ENCODE measurements around the gene SEC22A. TPM values are rescaled to one million over a fixed set of nuclear protein-coding genes. Genes with fewer than 3 reads are reported as not detected.

SEC22A gene
- total RNA-seq, 1 donor from 2014 or later: 29.7 TPM

DNA sequence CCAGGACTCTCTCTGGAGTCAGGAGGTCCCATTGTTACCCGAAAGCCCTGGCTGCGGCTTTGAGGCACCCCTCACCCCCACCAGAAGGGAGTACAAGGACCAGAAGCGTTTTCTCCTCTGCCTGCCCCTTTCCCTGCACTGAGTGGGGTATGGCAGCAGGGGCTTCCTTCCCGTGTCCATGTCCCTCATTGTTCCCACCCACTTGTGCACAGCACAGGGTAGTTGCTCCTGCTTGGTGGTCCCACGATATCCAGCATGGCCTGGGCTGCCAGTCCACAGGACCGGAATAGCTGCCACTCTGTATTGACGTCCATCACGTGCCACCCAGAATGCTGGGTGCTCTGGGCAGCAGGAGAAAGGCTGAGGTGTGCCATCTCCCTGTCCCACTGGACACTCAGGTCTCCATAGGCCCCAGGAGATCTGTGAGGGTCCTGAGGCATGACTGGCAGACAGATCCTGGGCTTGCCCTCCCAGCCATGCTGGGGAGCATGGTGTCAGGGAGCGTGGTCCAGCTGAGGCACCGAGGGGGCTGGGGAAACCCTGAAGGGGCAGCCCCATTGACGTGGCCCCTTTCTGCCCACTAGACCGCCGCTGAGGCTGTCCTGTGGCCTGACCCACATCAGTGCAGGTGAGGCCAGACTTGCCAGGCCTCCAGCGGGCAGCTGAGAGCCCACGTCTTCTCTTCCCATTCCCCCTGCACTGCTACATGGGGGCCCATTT lies 45.3 kb upstream of the SEC22A start:
- TF ChIP-seq, protein P1, sequence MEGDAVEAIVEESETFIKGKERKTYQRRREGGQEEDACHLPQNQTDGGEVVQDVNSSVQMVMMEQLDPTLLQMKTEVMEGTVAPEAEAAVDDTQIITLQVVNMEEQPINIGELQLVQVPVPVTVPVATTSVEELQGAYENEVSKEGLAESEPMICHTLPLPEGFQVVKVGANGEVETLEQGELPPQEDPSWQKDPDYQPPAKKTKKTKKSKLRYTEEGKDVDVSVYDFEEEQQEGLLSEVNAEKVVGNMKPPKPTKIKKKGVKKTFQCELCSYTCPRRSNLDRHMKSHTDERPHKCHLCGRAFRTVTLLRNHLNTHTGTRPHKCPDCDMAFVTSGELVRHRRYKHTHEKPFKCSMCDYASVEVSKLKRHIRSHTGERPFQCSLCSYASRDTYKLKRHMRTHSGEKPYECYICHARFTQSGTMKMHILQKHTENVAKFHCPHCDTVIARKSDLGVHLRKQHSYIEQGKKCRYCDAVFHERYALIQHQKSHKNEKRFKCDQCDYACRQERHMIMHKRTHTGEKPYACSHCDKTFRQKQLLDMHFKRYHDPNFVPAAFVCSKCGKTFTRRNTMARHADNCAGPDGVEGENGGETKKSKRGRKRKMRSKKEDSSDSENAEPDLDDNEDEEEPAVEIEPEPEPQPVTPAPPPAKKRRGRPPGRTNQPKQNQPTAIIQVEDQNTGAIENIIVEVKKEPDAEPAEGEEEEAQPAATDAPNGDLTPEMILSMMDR (conservative IDR thresholded peaks at IDR 0.05; ENCODE audit: low read depth, low read length): no peak
- no peak overlapping the region for H3K4me3 ChIP-seq (ENCODE audit: low read depth, low read length)
- DNase-seq (ENCODE audit: low read depth): no peak

DNA sequence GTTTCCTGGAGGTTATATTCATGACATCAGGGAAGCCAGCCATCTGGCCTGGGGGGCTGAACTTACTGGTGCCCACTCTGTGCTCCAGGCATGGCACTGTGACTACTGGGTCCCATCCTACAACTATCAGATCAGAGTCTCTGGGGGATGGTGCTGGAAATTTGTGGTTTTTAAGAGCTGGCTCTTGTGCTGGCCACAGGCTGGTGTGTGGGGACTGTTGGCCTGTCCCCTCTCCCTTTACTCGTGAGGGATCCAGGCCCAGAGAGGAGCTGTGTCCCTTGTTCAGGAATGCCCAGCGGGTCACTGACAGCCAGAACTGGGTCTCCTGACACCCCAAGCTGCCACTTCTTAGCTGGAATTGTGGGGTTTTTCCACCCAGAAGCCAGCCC lies 44.5 kb upstream of the SEC22A start:
- no peak for DNase-seq (ENCODE audit: low read depth)
- TF ChIP-seq, protein P1 (conservative IDR thresholded peaks at IDR 0.05; ENCODE audit: low read depth, low read length): no peak
- no peak overlapping the region for H3K4me3 ChIP-seq (ENCODE audit: low read depth, low read length)

DNA sequence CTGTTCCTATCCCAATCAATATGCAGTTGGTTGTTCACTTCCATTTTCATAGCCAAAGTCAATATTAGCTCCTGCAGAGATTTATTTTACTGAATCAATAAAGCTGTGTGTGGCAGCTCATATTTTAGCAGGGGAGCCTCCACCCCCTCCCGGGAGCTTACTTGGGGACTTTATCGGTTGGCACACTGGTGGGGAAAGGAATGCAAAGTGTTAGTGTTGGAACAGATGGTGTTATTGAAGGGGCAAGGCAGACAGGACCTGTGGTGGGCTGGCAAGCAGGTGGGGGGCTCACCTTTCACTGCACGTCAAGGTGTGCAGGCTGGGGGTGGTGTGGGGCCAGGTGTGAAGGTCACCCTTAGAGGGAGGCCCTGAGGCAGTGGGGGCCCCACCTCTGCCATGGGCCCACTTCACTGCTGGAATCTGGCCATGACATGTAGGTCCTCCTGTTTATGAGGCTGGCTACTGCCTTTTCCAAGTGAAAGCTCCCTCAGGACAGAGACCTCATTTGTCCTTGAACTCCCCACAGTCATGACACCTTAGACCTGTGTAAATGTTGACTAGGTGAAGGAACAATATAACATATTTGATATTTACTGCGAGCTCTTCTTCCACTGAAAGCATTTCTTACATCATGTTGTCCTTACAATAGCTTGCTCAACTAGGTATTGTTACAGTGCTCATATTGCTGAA lies 44.0 kb upstream of the SEC22A start:
- no peak overlapping the region for H3K4me3 ChIP-seq (ENCODE audit: low read depth, low read length)
- no peak for DNase-seq (ENCODE audit: low read depth)
- TF ChIP-seq, protein P1 (conservative IDR thresholded peaks at IDR 0.05; ENCODE audit: low read depth, low read length): no peak

DNA sequence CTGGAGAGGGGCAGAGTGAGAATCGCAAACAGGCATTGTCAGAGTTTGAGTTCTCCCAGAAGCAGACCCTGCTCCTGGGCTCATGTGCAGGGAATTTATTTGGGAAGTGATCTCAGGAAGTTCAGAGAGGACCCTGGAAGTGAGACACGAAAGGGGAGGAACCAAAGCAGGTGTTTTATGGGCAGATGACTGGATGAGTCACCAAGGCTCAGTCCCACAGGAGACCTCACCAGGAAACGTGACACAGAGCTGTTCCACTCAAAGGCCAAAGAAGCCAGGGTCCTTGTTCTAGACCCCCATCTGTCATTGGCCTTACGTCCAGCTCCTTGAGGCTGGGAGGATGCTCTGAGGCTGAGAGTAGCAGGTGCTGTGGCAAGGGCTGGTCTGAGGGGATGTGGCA lies 43.4 kb upstream of the SEC22A start:
- TF ChIP-seq, protein P1 (conservative IDR thresholded peaks at IDR 0.05; ENCODE audit: low read depth, low read length): no peak
- no peak overlapping the region for H3K4me3 ChIP-seq (ENCODE audit: low read depth, low read length)
- DNase-seq (ENCODE audit: low read depth): no peak

DNA sequence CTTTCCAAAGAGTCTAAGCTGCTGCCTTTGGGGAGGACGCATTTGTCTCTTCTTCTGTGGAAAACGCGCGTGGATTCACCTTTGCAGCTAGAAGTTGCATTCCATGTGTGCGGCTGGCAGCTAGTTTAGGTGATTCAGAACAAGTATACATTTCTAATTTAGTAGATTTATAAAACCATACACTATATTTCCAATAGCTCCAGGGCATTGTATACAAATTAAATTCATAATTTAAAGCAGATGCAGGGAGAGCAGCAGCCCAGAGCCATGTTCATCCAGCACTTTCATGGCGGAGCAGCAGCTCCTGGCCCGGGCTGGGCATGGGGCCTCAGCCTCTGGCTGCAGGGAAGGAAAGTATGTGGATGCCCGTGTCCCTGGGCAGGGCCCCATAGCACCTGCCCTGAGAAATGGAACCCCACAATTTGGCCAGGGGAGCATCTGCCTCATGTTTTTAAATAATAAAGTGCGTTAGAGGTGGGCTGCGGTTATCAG lies 42.8 kb upstream of the SEC22A start:
- TF ChIP-seq, protein P1 (conservative IDR thresholded peaks at IDR 0.05; ENCODE audit: low read depth, low read length): no peak
- no peak overlapping the region for H3K4me3 ChIP-seq (ENCODE audit: low read depth, low read length)
- no peak for DNase-seq (ENCODE audit: low read depth)

DNA sequence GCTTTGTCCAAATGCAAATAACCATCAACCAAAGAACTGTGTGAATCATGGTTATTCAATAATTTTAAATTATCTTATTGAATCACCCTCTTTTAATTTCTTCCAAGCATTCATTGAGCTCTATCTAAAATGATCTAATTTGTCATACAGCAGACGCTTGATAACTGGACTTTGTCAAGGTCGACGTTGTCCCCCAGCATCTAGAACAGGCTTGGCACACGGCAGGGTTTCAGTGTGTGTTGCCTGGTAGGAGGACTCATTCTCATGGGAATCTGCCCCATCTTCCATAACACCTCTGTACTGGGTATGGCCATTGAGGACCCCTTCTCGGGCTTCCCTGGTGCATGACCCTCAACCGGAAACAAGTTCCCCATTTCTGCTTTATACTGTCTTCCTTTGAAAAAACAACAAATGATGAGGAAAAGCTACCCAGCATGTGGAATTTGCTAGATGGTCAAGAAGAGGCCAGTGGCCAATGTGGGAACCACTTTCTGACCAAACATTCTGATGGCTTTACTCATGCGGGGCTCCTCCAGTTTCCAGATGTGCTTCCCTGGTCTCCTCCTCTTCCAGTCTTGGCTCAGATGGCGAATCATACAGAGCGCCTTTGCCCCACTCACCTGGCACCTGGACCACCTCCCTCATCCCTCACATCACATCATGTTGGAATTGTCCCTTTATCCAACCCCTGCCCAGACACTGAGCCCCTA lies 41.7 kb upstream of the SEC22A start:
- no peak for DNase-seq (ENCODE audit: low read depth)
- no peak overlapping the region for H3K4me3 ChIP-seq (ENCODE audit: low read depth, low read length)
- TF ChIP-seq, protein P1 (conservative IDR thresholded peaks at IDR 0.05; ENCODE audit: low read depth, low read length): no peak
